Stimulated activated CD8-positive, alpha-beta memory T cell treated with anti-CD3 and anti-CD28 coated beads, Interleukin-15, amount 100 ng/mL, for 48 hours (primary cell): ENCODE results near the gene ARVCF.

Source experiments
- DNase-seq, 2 donors: peaks; one replicate each; pipeline ENCODE4 v3.0.0-alpha.2; 2020; ENCODE audit warnings: low read depth in 2 of 2

Gene ARVCF

DNA sequence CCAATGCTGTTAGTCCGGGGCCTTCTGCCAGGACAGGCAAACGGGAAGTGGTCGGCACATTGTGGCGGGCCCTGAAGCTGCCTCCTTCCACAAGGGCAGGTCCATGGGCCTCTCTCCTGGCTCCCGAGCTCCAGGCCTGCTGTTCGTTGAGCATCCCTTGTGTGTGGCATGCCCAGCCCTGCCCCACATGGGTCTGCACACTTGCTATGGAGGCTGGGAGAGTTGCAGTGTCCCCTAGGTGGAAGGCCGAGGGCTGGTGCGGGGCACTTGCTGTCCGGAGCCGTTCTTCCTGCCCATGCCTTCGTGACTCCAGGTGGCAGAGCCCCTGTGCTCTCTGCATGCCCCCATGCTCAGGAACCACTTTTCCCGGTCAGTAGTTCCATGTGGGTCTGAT lies 37.4 kb upstream of the ARVCF start:
- DNase-seq: no peak

DNA sequence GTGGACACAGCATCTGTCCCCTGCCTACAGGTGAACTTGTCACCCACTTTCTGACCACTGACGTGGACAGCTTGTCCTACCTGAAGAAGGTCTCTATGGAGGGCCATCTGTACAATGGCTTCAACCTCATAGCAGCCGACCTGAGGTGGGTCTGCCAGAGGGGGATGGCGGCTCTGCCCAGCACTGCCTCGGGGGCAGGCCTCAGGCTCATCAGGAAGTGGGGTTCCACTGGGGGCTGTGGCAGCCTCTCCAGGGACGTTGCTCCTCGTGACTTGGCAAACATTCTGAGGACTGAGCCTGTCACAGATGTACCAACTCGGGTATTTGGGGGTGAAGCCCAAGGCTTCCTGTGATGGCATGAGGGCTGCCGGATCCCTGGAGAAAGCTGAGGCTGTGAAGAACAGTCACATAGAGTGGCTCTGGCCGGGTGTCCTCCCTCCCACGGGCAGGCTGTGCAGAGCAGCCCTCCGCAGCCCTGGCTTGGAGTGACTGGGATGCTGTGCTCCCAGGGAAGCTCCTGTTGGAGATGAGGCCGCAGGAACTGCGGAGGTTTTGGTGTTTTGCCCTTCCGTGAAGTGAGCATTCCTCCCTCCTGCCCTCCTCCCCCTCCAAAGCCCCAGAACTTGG lies 36.9 kb upstream of the ARVCF start:
- DNase-seq: no peak

DNA sequence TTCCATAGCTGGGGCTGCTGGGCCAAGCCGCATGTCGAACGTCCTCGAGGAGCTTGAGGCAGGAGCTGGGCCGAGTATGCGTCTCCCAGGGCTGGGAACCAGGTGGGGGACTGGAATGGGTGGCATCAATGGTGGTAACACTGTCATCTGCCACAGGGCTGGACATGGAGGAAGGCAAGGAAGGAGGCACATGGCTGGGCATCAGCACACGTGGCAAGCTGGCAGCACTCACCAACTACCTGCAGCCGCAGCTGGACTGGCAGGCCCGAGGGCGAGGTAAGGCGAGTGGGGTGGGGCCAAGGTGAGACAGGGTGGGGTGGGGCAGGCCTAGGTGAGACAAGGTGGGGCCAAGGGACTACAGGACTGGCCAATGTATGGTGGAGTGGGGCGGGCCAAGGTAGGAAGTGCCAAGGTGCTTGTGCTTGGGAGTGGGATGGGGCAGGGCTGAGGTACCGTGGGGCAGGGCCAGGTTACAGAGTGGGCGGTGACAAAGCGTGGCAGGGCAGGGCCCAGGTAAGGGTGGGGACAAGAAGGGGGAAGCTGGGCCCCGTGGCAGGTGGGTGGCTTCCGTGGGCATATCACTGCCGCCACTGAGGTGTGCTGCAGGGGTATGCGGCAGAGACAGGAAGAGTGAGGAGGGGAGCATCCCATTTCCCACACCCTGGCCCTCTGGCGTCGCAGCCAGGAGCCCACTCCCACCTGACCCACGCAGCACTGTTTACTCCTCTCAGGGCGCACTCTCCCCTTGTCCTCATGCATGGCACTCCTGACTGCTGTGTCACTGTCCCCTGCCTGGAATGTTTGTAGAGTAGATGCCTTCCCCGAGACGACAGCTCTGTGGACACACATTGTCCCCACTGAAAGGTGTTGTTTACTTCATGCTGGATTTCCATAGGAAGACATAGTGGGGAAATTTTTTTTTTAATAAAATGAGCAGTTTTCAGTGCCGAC lies 36.0 kb upstream of the ARVCF start:
- DNase-seq: no peak

- DNase-seq: no peak
These were observed 35.3 kb upstream of the ARVCF start for GRCh38 chr22:20051927-20052308.

DNA sequence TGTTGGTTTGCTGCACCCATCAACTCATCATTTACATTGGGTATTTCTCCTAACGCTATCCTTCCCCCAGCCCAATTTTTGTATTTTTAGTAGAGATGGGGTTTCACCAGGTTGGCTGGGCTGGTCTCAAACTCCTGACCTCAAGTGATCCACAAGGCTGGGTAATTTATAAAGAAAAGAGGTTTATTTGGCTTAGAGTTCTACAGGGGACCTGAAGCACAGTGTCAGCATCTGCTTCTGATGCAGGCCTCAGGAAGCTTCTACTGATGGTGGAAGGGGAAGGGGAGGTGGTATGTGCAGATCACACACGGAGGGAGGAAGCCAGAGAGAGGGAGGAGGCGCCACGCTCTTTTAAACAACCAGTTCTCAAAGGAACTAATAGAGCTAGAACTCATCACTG lies 30.1 kb upstream of the ARVCF start:
- DNase-seq: no peak

DNA sequence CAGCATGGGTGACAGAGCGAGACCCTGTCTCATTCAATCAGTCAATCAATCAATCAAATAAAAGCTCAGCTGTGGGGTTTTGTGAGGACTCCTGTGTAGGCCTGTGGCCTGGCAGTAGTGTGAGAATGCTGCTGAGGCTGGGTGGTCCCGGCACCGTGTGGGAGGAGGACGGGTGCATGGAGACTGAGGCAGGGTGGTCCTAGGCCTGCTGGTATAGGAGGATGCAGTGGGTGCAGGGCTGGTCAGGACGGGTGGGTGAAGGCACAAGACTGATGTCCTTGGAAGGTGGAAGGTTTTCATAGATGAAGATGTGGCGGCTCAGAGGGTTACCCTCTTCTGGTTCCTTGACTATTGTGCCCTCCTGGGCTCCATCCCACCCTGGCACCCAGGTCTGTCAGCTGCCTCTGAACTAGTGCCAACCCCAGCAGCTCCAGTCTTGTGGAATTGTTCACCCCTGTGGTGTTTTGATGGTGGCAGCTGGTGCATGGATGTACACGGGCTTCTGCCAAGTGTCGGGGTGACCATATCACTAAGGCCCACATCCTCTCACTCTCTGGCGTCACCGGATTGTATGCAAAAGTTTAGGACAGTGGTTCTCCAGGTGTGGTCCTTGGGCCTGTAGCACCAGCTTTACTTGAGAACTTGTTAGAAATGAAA lies 28.0 kb upstream of the ARVCF start:
- DNase-seq: no peak

- no peak for DNase-seq
These were observed 27.3 kb upstream of the ARVCF start for GRCh38 chr22:20043997-20044342.

DNA sequence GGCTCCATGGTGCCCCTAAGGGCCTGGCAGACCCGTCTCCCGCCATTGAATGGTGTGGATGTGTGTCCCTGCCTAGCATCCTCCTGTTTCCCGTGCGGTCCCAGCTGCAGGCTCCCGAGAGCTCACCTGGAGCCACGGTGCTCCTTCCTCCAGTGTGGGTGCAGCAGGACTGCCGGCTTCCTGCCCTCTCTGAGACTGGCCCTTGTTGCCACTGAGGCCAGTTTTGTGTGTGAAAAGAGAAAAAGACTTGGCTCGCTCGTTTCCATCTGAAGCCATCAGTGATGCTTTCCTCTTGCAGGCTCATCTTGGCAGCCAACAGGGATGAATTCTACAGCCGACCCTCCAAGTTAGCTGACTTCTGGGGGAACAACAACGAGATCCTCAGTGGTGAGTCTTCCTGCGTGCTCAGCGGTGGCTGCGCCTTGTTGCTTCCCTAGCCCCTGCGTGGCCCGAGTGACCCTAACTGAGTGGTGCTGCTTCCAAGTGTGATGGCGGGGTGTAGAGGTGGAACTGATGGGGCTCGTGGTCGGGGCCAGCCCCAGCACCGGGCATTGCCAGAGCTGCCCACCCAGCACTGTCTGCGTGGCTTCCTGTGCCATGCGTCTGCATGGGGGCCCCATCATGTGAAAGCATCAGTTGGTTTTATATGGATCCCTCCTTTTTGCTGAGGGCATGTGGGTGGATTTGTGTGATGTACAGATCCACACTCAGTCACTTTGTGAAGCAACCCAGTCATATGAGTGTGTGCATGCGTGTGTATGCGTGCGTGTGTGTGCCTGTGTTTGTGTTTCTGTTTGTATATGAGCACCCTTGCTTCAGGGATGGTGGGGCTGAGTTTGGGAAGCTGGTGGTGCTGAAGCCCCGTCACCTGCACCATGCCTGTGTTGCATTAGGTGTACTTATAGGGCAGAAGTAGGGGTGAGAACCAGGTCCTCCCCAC lies 26.7 kb upstream of the ARVCF start:
- no peak for DNase-seq

- DNase-seq: no peak
These were observed 23.9 kb upstream of the ARVCF start for GRCh38 chr22:20040327-20041200.

- no peak for DNase-seq
These were observed 23.2 kb upstream of the ARVCF start for GRCh38 chr22:20039683-20040325.

DNA sequence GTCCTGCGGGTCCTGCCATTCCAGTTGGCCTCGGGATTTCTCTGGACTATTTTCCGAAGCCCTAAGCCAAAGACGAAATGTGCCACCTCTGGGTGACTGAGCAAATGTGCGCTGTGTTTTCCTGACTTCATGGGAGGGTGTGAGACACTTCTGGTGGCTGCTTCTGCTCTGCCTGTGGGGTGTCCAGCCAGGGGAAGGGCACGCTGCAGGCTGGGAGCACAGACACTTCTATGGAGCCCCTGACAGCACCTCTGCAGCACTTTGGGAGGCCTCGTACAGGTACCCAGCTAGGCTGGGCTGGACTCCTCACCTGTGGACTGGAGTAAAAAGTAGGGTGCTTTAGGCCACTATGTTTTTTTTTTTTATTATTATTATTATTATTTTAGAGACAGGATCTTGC lies 22.0 kb upstream of the ARVCF start:
- DNase-seq: no peak

- DNase-seq: no peak
These were observed 20.8 kb upstream of the ARVCF start for GRCh38 chr22:20037419-20037818.

GRCh38 chr22:20036535-20037392 lies 20.1 kb upstream of the ARVCF start:
- DNase-seq: no peak

DNA sequence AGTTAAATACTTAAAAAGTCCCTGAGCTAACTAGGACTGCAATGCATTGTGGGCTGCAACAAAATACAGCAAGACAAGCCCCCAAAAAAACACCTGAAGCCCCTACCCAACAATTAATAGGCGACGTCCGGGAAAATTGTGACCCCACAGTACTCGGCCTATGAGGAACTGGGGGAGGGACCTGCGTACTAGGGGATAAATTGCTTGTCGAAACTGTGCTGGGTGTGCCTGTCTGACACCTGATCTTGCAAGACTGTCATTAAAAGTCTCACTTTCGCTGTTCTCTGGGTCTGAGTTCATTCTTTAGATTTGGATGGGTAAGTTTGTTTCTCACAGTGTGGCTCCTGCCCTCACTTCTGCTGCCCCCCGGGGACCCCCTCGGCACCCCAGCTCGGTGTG lies 19.5 kb upstream of the ARVCF start:
- no peak for DNase-seq

DNA sequence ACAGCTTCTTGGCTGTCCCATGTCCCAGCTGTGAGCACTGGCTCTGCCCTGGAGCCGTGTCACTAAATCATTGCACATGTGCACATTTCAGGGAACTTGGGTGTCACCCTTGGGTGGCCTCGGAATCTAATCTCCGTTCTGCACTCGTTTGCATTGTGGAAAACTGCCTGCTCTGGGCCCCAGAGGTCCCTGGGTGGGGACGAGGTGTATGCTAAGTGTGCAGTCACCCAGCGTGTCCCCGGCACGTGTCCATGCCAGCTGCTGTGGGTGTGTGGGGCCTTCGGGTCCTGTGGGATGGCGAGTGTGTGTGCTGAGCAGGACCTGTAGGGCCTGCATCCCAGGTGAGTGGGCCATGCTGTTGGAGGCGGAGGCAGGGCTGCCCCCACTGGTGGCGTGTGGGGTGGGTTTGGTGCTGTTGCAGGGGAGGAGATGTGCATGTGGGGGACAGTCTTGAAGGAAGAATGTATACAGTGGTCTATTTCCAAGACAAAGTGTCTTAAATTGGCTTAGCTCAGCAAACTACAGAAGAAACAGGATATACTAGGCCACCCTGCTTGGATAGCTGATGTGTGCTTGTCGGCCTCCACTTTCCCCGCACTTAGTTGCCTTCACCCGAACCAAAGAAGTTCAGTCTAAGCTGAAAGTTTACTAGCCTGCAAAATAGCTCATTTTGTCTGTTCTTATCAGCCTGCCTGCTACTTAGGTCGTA lies 18.9 kb upstream of the ARVCF start:
- DNase-seq: no peak

GRCh38 chr22:20034143-20034542 lies 17.5 kb upstream of the ARVCF start:
- DNase-seq: no peak

DNA sequence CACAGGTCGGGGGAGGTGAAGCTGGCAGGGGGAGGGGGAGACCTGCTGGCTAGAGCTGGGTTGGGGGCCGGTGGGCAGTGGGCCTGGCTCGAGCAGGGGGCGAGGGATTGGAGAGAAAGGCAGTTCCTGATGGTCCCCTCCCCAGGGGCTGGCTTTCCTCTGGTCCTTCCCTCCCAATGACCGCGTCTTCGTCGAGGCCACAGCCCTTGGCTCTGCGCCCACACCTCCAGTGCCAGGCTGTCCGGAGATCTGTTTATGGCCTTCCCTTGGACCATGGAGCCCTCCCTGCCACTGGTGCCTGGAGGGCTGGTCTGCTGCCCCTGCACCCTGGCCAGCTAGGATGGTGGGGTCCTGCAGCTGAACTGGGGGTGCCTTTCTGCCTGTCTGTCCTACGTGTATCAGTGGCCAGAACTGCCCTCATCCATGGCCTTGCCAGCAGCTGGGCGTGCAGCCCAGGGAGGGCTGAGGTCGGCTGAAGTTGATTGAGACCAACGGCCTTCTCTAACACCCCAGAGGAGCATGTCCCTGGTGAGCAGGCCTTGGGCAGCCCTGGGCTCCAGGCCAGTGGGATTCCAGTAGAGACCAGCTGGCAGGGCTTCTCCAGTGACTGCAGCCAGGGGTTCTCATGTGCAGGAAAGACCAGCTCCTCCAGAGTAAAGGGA lies 16.6 kb upstream of the ARVCF start:
- DNase-seq: no peak

GRCh38 chr22:20032407-20032991 lies 15.9 kb upstream of the ARVCF start:
- DNase-seq: no peak
